Mucosa of stomach (tissue), 1 donor: Measurements from ENCODE around the gene PRR13.
"Not testable (repeated sequence)": the region's sequence is repeated elsewhere in the genome, so short reads cannot be mapped to it uniquely, and the experiment has no call there.

Experiments
- H3K27me3 ChIP-seq: one replicate; pipeline ENCODE4 v1.7.0; 2013; ENCODE audit warnings: mild to moderate bottlenecking, low read length; ENCODE audit not compliant: control insufficient read depth, insufficient read depth
- H3K36me3 ChIP-seq: one replicate; pipeline ENCODE4 v1.7.0; 2013; ENCODE audit warnings: low read length; ENCODE audit not compliant: control insufficient read depth, insufficient read depth
- H3K4me1 ChIP-seq: one replicate; pipeline ENCODE4 v1.7.0; 2013; ENCODE audit warnings: mild to moderate bottlenecking, low read length; ENCODE audit not compliant: control insufficient read depth, insufficient read depth
- H3K4me3 ChIP-seq: one replicate; pipeline ENCODE4 v1.7.0; 2013; ENCODE audit warnings: low read length
- H3K9ac ChIP-seq: one replicate; pipeline ENCODE4 v1.7.0; 2013; ENCODE audit warnings: mild to moderate bottlenecking, low read length, moderate library complexity
- H3K9me3 ChIP-seq: one replicate; pipeline ENCODE4 v1.7.0; 2013; ENCODE audit warnings: mild to moderate bottlenecking, low read length, moderate library complexity; ENCODE audit not compliant: control insufficient read depth
- donor health status: Pancreatic carcinoma.

Gene PRR13

GRCh38 chr12:53479331-53479730 is 37.8 kb downstream of the PRR13 start:
- H3K9me3 ChIP-seq: no peaks in the 10 kb centered on the region
- H3K36me3 ChIP-seq: peaks cover 32% of the 10 kb centered on the region
- no peak overlapping the region for H3K4me3 ChIP-seq
- no peaks in the 10 kb centered on the region for H3K4me1 ChIP-seq
- H3K9ac ChIP-seq: no peak overlapping the region
- no peaks in the 10 kb centered on the region for H3K27me3 ChIP-seq

GRCh38 chr12:53480491-53481442 is 39.2 kb downstream of the PRR13 start:
- H3K27me3 ChIP-seq: no peaks in the 10 kb centered on the region
- no peaks in the 10 kb centered on the region for H3K9me3 ChIP-seq
- peaks cover 29% of the 10 kb centered on the region for H3K36me3 ChIP-seq
- H3K4me1 ChIP-seq: no peaks in the 10 kb centered on the region
- no peak overlapping the region for H3K9ac ChIP-seq
- no peak overlapping the region for H3K4me3 ChIP-seq

- not testable (repeated sequence) for H3K9ac ChIP-seq, H3K27me3 ChIP-seq, H3K4me1 ChIP-seq, H3K9me3 ChIP-seq, H3K4me3 ChIP-seq
- H3K36me3 ChIP-seq: peaks cover 25% of the 10 kb centered on the region
These were observed 39.9 kb downstream of the PRR13 start for GRCh38 chr12:53481458-53481857.

GRCh38 chr12:53481939-53482586 is 40.5 kb downstream of the PRR13 start:
- Histone ChIP-seq H3K9me3 (no peaks in the 10 kb centered on the region), H3K4me3 (no peak overlapping the region), H3K4me1 (no peaks in the 10 kb centered on the region), H3K36me3 (peaks cover 20% of the 10 kb centered on the region), H3K9ac (no peak overlapping the region), H3K27me3 (no peaks in the 10 kb centered on the region)

GRCh38 chr12:53482626-53483168 is 41.2 kb downstream of the PRR13 start:
- peaks cover 20% of the 10 kb centered on the region for H3K36me3 ChIP-seq
- no peaks in the 10 kb centered on the region for H3K27me3 ChIP-seq
- H3K4me3 ChIP-seq: no peak overlapping the region
- no peaks in the 10 kb centered on the region for H3K4me1 ChIP-seq
- H3K9me3 ChIP-seq: no peaks in the 10 kb centered on the region
- no peak overlapping the region for H3K9ac ChIP-seq

GRCh38 chr12:53483225-53483978 is 41.9 kb downstream of the PRR13 start:
- H3K4me1 ChIP-seq: no peaks in the 10 kb centered on the region
- no peaks in the 10 kb centered on the region for H3K9me3 ChIP-seq
- no peaks in the 10 kb centered on the region for H3K27me3 ChIP-seq
- H3K4me3 ChIP-seq: no peak overlapping the region
- no peak overlapping the region for H3K9ac ChIP-seq
- peaks cover 20% of the 10 kb centered on the region for H3K36me3 ChIP-seq

GRCh38 chr12:53483979-53484377 is 42.4 kb downstream of the PRR13 start:
- H3K9ac ChIP-seq: no peak overlapping the region
- H3K36me3 ChIP-seq: peaks cover 20% of the 10 kb centered on the region
- H3K9me3 ChIP-seq: no peaks in the 10 kb centered on the region
- H3K4me1 ChIP-seq: no peaks in the 10 kb centered on the region
- H3K4me3 ChIP-seq: no peak overlapping the region
- no peaks in the 10 kb centered on the region for H3K27me3 ChIP-seq

- Histone ChIP-seq H3K36me3 (peaks cover 16% of the 10 kb centered on the region), H3K4me3 (no peak overlapping the region), H3K9ac (no peak overlapping the region), H3K4me1 (no peaks in the 10 kb centered on the region), H3K9me3 (no peaks in the 10 kb centered on the region), H3K27me3 (no peaks in the 10 kb centered on the region)
These were observed 43.4 kb downstream of the PRR13 start for GRCh38 chr12:53484686-53485575.

- H3K9me3 ChIP-seq: no peaks in the 10 kb centered on the region
- H3K4me3 ChIP-seq: no peak overlapping the region
- H3K27me3 ChIP-seq: no peaks in the 10 kb centered on the region
- H3K9ac ChIP-seq: no peak overlapping the region
- H3K4me1 ChIP-seq: no peaks in the 10 kb centered on the region
- H3K36me3 ChIP-seq: peaks cover 10% of the 10 kb centered on the region
These were observed 44.6 kb downstream of the PRR13 start for GRCh38 chr12:53485955-53486735.

GRCh38 chr12:53486736-53487487 is 45.4 kb downstream of the PRR13 start:
- Histone ChIP-seq H3K4me1 (no peaks in the 10 kb centered on the region), H3K9ac (no peak overlapping the region), H3K36me3 (peaks cover 6% of the 10 kb centered on the region), H3K9me3 (no peaks in the 10 kb centered on the region), H3K4me3 (no peak overlapping the region), H3K27me3 (no peaks in the 10 kb centered on the region)
